HS-27A (cell line): Measurements from ENCODE around the gene ZNF534.
"Not testable (repeated sequence)": the region's sequence is repeated elsewhere in the genome, so short reads cannot be mapped to it uniquely, and the experiment has no call there.

Source experiments
- DNase-seq: peaks from one replicate; pipeline ENCODE4 v3.0.0-alpha.2; 2012; ENCODE audit warnings: low read depth, missing footprints

ZNF534 gene

DNA sequence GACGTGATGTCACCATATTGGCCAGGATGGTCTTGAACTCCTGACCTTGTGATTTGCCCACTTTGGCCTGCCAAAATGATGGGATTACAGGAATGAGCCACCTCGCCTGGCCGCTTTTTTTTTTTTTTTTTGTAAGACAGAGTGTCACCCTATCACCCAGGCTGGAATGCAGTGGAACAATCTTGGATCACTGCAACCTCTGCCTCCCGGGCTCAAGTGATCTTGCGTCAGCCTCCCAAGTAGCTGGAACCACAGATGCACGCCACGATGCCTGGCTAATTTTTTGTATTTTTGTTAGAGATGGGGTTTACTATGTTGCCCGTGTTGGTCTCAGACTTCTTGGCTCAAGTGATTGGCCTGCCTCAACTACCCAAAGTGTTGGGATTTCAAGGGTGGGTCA, 69.6 kb downstream of the ZNF534 start:
- DNase-seq, result no peak

DNA sequence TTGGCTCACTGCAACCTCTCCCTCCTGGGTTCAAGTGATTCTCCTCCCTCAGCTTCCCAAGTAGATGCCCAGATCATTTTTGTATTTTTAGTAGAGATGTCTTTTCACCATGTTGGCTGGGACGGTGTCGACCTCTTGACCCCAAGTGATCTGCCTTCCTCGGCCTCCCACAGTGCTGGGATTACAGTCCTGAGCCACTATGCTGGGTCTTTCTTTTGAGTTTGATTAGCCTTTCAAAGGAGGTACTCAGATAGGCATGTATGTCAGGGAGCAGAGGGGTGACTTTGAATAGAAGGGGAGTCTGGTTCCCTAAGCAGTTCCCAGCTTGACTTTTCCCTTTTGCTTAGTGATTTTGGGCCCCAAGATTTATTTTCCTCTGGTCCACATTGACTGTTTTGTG, 71.5 kb downstream of the ZNF534 start:
- DNase-seq, result not testable (repeated sequence)

DNA sequence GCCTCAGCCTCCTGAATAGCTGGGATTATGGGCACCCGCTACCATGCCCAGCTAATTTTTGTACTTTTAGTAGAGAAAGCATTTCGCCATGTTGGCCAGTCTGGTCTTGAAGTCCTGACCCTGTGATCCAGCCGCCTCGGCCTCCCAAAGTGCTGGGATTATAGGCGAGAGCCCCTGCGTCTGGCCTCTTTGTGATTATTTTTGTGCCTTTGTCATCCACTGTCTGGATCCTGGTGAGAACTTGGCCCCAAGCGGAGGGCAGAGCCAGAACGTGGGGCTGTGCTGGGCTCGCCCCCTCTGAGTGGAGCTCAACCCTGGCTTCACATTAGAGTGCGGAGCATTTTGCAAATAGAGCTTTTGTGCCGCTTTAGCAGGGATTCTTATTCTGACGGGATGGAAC, 72.0 kb downstream of the ZNF534 start:
- DNase-seq, result not testable (repeated sequence)
